ENCODE data around the gene TNFAIP8L2.

The TNFAIP8L2 gene

DNA sequence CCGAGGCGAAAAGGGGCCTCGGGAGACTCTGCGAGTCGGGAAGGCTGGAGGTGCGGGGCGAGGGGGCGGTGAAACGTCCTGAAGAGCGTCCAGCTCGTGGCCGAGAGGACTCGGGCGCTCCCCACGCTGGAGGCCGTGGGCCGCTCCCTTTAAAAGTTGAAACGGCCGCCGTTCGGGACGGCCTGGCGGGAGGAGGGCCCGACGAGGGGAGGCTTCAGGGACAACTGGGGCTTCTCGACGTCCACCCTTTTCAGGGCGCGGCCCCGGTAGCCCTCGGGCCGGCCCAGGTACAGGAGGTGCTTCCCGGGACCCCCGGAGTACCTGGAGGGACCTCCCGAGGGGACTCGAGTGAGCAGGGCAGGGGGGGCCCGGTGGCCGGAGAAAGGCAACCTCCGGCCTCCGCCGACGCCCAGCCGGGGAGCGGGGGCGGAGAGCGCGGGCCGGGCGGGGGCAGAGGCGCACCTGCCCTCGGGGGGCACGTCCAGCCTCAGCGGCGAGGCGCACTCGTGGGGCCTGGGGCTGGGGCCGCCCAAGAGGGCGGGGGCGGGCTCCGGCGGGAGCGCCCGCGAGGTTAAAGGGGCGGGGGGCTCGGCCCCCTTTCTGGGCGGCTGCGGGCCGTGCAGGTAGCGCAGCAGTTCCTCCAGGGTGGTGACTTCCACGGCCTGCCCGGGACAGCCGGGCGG, 24.0 kb upstream of the TNFAIP8L2 start:
- peaks cover 0 to 27% (median 5%) of the 10 kb centered on the region in 3 experiments for H3K27me3 ChIP-seq (ENCODE audit: control insufficient read depth in 3 of 3, insufficient read depth in 3 of 3, low read depth in 1 of 3, low read length in 3 of 3)

DNA sequence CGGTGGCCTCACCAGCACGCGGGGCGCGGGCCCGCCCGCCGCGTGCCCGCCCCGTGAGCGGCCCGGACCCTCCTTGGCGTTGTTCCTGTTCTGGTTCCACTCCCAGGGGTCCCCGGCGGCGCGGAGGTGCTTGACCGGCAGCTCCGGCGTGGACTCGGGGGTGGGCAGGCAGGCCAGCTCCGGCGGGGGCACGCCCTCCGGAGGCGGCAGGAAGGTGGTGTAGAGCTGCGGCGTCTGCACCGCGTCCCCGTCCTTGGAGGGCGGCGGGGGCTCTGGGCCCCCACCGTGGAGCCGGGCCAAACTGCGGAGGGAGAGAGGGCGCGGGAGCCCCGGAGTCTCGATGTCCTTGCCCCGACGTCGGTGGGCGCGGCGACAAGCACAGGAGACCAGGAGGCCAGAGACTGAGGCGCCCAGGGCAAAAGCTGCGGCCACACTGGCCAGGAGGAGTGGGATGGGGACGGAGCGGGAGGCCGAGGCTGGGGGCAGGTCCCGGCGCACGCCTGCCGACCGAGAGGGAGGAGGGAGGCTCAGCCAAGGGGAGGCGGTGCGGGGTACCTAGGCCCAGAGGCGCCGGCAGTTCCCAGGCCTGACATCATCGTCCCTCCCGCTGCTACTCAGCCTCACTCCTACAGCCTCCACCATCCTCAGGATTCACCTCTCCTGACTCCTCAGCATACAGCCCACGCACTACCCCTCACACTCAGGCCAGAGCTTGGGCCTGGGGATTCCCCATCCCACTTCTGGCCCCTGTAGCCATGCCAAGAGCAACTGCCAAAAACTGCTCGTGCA, 23.2 kb upstream of the TNFAIP8L2 start:
- H3K9ac ChIP-seq (ENCODE audit: low read depth, low read length, poor library complexity): peak overlapping the region; percentile 54
- H3K36me3 ChIP-seq (replicated peaks in 1 of 2; ENCODE audit: control insufficient read depth in 2 of 2, insufficient read depth in 2 of 2, low read length in 2 of 2): peaks cover 35 to 60% of the 10 kb centered on the region in 2 donors
- H3K4me3 ChIP-seq (ENCODE audit: low read length in 2 of 2): peak overlapping the region in 1 of 2 donors; percentile 59
- H3K4me1 ChIP-seq (ENCODE audit: control insufficient read depth in 2 of 2, insufficient read depth in 1 of 2, low read depth in 1 of 2, low read length in 2 of 2): peaks cover 0 to 8% of the 10 kb centered on the region in 2 donors
- H3K4ac ChIP-seq (ENCODE audit: low read length): no peak overlapping the region
- no peak overlapping the region for H2AFZ ChIP-seq (ENCODE audit: low read length)
- peaks cover 0 to 27% (median 5%) of the 10 kb centered on the region in 3 experiments for H3K27me3 ChIP-seq (ENCODE audit: control insufficient read depth in 3 of 3, insufficient read depth in 3 of 3, low read depth in 1 of 3, low read length in 3 of 3)
- H3K27ac ChIP-seq (replicated peaks; ENCODE audit: low read length): no peak overlapping the region
- peak overlapping the region; percentile 89 for H3K18ac ChIP-seq (ENCODE audit: low read length)
- peak overlapping the region; percentile 26 for H4K8ac ChIP-seq (ENCODE audit: low read depth, low read length)
- H3K9me3 ChIP-seq (replicated peaks in 1 of 2; ENCODE audit: control insufficient read depth in 2 of 2, insufficient read depth in 1 of 2, low read depth in 1 of 2, low read length in 2 of 2): no peaks in the 10 kb centered on the region
- WGBS, 2 donors (ENCODE audit: extremely low coverage in 2 of 2, insufficient read length in 2 of 2, insufficient replicate concordance in 1 of 2): no CpG with 5 or more reads among the region's 65 CpGs
- no peak for DNase-seq (ENCODE audit: low spot score)
- peak overlapping the region; percentile 42 for H3K14ac ChIP-seq (ENCODE audit: low read length)
- peak overlapping the region; percentile 82 for H2AK5ac ChIP-seq (ENCODE audit: low read depth, low read length)
- peak overlapping the region; percentile 53 for H3K23ac ChIP-seq (ENCODE audit: low read depth, low read length, poor library complexity)
- no peak overlapping the region for H2BK120ac ChIP-seq (ENCODE audit: low read depth, low read length)
- no peak overlapping the region for H4K91ac ChIP-seq (ENCODE audit: low read depth, low read length, poor library complexity)
- H3K79me1 ChIP-seq (ENCODE audit: low read depth, low read length): peaks cover 1% of the 10 kb centered on the region
- H2BK12ac ChIP-seq (ENCODE audit: low read length): peak overlapping the region; percentile 46
- H3K4me2 ChIP-seq (ENCODE audit: insufficient read depth, low read length, poor library complexity, severe bottlenecking): peak overlapping the region; percentile 86
- peak overlapping the region; percentile 8 for H2BK15ac ChIP-seq (ENCODE audit: low read length)
- H2BK5ac ChIP-seq (ENCODE audit: low read length): no peak overlapping the region

More for the DNA sequence above, 24.0 kb upstream of the TNFAIP8L2 start:
- no CpG with 5 or more reads among the region's 74 CpGs for WGBS, 2 donors (ENCODE audit: extremely low coverage in 2 of 2, insufficient read length in 2 of 2, insufficient replicate concordance in 1 of 2)
- Histone ChIP-seq H3K27ac (replicated peaks; ENCODE audit: low read length) (no peak overlapping the region), H3K36me3 (replicated peaks in 1 of 2; ENCODE audit: control insufficient read depth in 2 of 2, insufficient read depth in 2 of 2, low read length in 2 of 2) (peaks cover 29 to 52% of the 10 kb centered on the region in 2 donors), H3K4me1 (ENCODE audit: control insufficient read depth in 2 of 2, insufficient read depth in 1 of 2, low read depth in 1 of 2, low read length in 2 of 2) (peaks cover 0 to 8% of the 10 kb centered on the region in 2 donors), H3K4me3 (ENCODE audit: low read length in 2 of 2) (no peak overlapping the region), H2AFZ (ENCODE audit: low read length) (no peak overlapping the region), H2BK15ac (ENCODE audit: low read length) (peak overlapping the region; percentile 8), H3K9me3 (replicated peaks in 1 of 2; ENCODE audit: control insufficient read depth in 2 of 2, insufficient read depth in 1 of 2, low read depth in 1 of 2, low read length in 2 of 2) (no peaks in the 10 kb centered on the region), H2AK5ac (ENCODE audit: low read depth, low read length) (peak overlapping the region; percentile 82), H4K8ac (ENCODE audit: low read depth, low read length) (no peak overlapping the region), H3K79me1 (ENCODE audit: low read depth, low read length) (no peaks in the 10 kb centered on the region), H2BK120ac (ENCODE audit: low read depth, low read length) (no peak overlapping the region), H2BK12ac (ENCODE audit: low read length) (no peak overlapping the region), H3K18ac (ENCODE audit: low read length) (peak overlapping the region; percentile 92), H3K14ac (ENCODE audit: low read length) (peak overlapping the region; percentile 42), H3K23ac (ENCODE audit: low read depth, low read length, poor library complexity) (no peak overlapping the region), H3K4ac (ENCODE audit: low read length) (peak overlapping the region; percentile 17), H3K4me2 (ENCODE audit: insufficient read depth, low read length, poor library complexity, severe bottlenecking) (peak overlapping the region; percentile 86), H3K9ac (ENCODE audit: low read depth, low read length, poor library complexity) (no peak overlapping the region), H2BK5ac (ENCODE audit: low read length) (no peak overlapping the region), H4K91ac (ENCODE audit: low read depth, low read length, poor library complexity) (no peak overlapping the region)
- no peak for DNase-seq (ENCODE audit: low spot score)

DNA sequence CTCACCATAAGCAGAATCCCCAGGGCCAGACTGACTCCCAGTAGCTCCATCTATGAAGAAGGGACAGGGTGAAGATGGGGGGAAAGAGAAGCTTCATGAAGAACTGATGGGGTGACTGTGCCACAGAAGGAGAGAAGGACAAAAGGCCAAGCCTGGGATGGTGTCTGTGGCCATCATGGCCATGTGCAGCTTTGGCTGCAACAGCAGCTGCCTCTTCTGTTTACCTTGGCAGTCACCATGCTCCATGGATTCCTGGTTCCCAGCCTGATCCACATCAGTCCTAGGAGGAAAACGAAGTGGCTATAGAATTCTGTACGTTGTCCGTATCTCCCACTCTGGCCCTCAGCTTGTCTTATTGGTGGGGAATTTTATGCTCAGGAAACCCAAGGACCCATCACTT, 22.1 kb upstream of the TNFAIP8L2 start:
- Histone ChIP-seq H3K4ac (ENCODE audit: low read length) (no peak overlapping the region), H3K27ac (replicated peaks; ENCODE audit: low read length) (no peak overlapping the region), H2BK5ac (ENCODE audit: low read length) (no peak overlapping the region), H2BK12ac (ENCODE audit: low read length) (no peak overlapping the region), H3K27me3 (ENCODE audit: control insufficient read depth in 3 of 3, insufficient read depth in 3 of 3, low read depth in 1 of 3, low read length in 3 of 3) (peaks cover 0 to 27% (median 5%) of the 10 kb centered on the region in 3 experiments), H2AFZ (ENCODE audit: low read length) (no peak overlapping the region), H3K14ac (ENCODE audit: low read length) (no peak overlapping the region), H3K9me3 (replicated peaks in 1 of 2; ENCODE audit: control insufficient read depth in 2 of 2, insufficient read depth in 1 of 2, low read depth in 1 of 2, low read length in 2 of 2) (no peaks in the 10 kb centered on the region), H3K23ac (ENCODE audit: low read depth, low read length, poor library complexity) (no peak overlapping the region), H3K36me3 (replicated peaks in 1 of 2; ENCODE audit: control insufficient read depth in 2 of 2, insufficient read depth in 2 of 2, low read length in 2 of 2) (peaks cover 36 to 69% of the 10 kb centered on the region in 2 donors), H3K4me3 (ENCODE audit: low read length in 2 of 2) (no peak overlapping the region), H2AK5ac (ENCODE audit: low read depth, low read length) (no peak overlapping the region), H3K79me1 (ENCODE audit: low read depth, low read length) (peaks cover 1% of the 10 kb centered on the region), H2BK15ac (ENCODE audit: low read length) (no peak overlapping the region), H4K91ac (ENCODE audit: low read depth, low read length, poor library complexity) (no peak overlapping the region), H4K8ac (ENCODE audit: low read depth, low read length) (no peak overlapping the region), H3K9ac (ENCODE audit: low read depth, low read length, poor library complexity) (no peak overlapping the region), H3K18ac (ENCODE audit: low read length) (no peak overlapping the region), H3K4me1 (ENCODE audit: control insufficient read depth in 2 of 2, insufficient read depth in 1 of 2, low read depth in 1 of 2, low read length in 2 of 2) (peaks cover 0 to 8% of the 10 kb centered on the region in 2 donors), H2BK120ac (ENCODE audit: low read depth, low read length) (no peak overlapping the region), H3K4me2 (ENCODE audit: insufficient read depth, low read length, poor library complexity, severe bottlenecking) (no peak overlapping the region)
- WGBS, 2 donors (ENCODE audit: extremely low coverage in 2 of 2, insufficient read length in 2 of 2, insufficient replicate concordance in 1 of 2): no CpG with 5 or more reads among the region's 3 CpGs
- DNase-seq (ENCODE audit: low spot score): no peak

DNA sequence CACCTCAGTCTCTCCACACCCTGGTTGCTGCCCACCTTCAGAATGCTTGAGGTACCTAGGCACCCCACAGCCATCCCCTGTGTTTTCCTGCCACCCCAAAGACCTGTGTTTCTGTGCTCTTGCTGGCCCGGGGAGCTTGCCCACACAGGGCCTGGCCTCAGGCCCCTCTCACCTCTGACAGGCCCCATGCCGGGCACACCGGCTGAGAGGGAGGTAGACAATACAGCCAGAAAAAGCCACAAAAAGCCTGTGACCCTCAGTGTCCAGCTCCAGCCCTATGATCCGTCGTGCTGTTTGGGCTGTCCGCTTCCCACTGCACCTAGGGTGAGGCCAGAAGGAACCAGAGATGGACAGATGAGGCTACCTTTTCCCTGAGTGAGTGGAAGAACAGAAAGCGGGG, 21.5 kb upstream of the TNFAIP8L2 start:
- Histone ChIP-seq H3K4me3 (ENCODE audit: low read length in 2 of 2) (no peak overlapping the region), H4K8ac (ENCODE audit: low read depth, low read length) (no peak overlapping the region), H3K4ac (ENCODE audit: low read length) (no peak overlapping the region), H3K9me3 (replicated peaks in 1 of 2; ENCODE audit: control insufficient read depth in 2 of 2, insufficient read depth in 1 of 2, low read depth in 1 of 2, low read length in 2 of 2) (no peaks in the 10 kb centered on the region), H3K79me1 (ENCODE audit: low read depth, low read length) (peaks cover 1% of the 10 kb centered on the region), H2BK12ac (ENCODE audit: low read length) (no peak overlapping the region), H2AK5ac (ENCODE audit: low read depth, low read length) (no peak overlapping the region), H3K14ac (ENCODE audit: low read length) (no peak overlapping the region), H3K4me1 (ENCODE audit: control insufficient read depth in 2 of 2, insufficient read depth in 1 of 2, low read depth in 1 of 2, low read length in 2 of 2) (peaks cover 0 to 8% of the 10 kb centered on the region in 2 donors), H3K23ac (ENCODE audit: low read depth, low read length, poor library complexity) (no peak overlapping the region), H3K27me3 (ENCODE audit: control insufficient read depth in 3 of 3, insufficient read depth in 3 of 3, low read depth in 1 of 3, low read length in 3 of 3) (peaks cover 0 to 27% (median 5%) of the 10 kb centered on the region in 3 experiments), H2AFZ (ENCODE audit: low read length) (no peak overlapping the region), H2BK15ac (ENCODE audit: low read length) (no peak overlapping the region), H3K18ac (ENCODE audit: low read length) (no peak overlapping the region), H3K27ac (replicated peaks; ENCODE audit: low read length) (no peak overlapping the region), H2BK5ac (ENCODE audit: low read length) (no peak overlapping the region), H2BK120ac (ENCODE audit: low read depth, low read length) (no peak overlapping the region), H4K91ac (ENCODE audit: low read depth, low read length, poor library complexity) (no peak overlapping the region), H3K4me2 (ENCODE audit: insufficient read depth, low read length, poor library complexity, severe bottlenecking) (no peak overlapping the region), H3K9ac (ENCODE audit: low read depth, low read length, poor library complexity) (no peak overlapping the region), H3K36me3 (replicated peaks in 1 of 2; ENCODE audit: control insufficient read depth in 2 of 2, insufficient read depth in 2 of 2, low read length in 2 of 2) (peaks cover 40 to 75% of the 10 kb centered on the region in 2 donors)
- no CpG with 5 or more reads among the region's 7 CpGs for WGBS, 2 donors (ENCODE audit: extremely low coverage in 2 of 2, insufficient read length in 2 of 2, insufficient replicate concordance in 1 of 2)
- DNase-seq (ENCODE audit: low spot score): no peak

Measured in neuronal stem cell (in vitro differentiated cells).